GM12873 (cell line): ENCODE results near the gene DEK.

ENCODE experiments used
- CTCF ChIP-seq: IDR thresholded peaks from 2 replicates; pipeline ENCODE4 v1.5.1; 2012; ENCODE audit warnings: low read depth, mild to moderate bottlenecking, moderate library complexity, low read length, control low read depth; ENCODE audit not compliant: insufficient read depth; ENCODE audit errors: missing control alignments

DEK gene

GRCh38 chr6:18182568-18182967, 81.8 kb downstream of the DEK start:
- TF ChIP-seq CTCF: no peak

- no peak for TF ChIP-seq CTCF
Observed at GRCh38 chr6:18179770-18180356, 84.5 kb downstream of the DEK start.

- no peak for TF ChIP-seq CTCF
Observed at GRCh38 chr6:18178960-18179615, 85.2 kb downstream of the DEK start.

- no peak for TF ChIP-seq CTCF
Observed at GRCh38 chr6:18177286-18177965, 86.9 kb downstream of the DEK start.
